ENCODE measurements around the gene CRK.
"Not testable (repeated sequence)": the region's sequence is repeated elsewhere in the genome, so short reads cannot be mapped to it uniquely, and the experiment has no call there.

CRK gene

GRCh38 chr17:1379930-1380313, 76.1 kb downstream of the CRK start:
- no peak for DNase-seq

GRCh38 chr17:1379208-1379929, 76.7 kb downstream of the CRK start:
- no peak for DNase-seq

GRCh38 chr17:1378476-1378860, 77.6 kb downstream of the CRK start:
- not testable (repeated sequence) for DNase-seq

DNA sequence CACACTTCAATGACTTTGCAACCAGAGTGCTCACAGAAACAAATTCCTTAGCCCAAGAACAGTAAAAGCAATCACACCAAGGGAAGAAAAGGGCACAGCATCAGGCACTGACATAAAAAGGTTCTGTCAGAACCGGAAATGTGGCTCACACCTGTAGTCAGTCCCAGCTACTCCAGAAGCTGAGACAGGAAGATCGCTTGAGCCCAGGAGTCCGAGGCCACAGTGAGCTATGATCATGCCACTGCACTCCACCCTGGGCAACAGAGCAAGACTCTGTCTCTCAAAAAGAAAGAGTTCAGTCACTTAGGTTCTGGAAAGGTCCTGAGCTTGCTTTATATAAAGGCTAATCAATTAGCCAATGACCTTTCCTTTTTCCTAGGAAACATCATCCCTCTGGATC, 78.7 kb downstream of the CRK start:
- no peak for DNase-seq

DNA sequence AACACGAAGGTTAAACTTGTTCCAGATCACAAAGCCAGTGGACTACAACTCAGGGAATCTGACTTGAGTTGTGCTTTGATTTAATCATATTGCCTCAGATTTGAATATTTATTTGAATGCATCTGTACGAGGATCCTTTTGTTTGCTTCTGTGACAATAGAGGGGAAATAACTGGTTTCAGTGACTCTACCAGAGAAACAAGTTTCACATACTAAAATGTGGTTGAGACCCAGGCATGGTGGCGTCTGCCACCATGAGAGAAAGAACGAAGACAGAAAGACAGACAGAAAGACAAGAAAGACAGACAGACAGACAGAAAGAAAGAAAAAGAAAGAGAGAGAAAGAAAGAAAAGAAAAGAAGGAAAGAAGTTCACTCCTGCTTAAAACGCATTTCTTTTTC, 80.0 kb downstream of the CRK start:
- DNase-seq, result no peak

DNA sequence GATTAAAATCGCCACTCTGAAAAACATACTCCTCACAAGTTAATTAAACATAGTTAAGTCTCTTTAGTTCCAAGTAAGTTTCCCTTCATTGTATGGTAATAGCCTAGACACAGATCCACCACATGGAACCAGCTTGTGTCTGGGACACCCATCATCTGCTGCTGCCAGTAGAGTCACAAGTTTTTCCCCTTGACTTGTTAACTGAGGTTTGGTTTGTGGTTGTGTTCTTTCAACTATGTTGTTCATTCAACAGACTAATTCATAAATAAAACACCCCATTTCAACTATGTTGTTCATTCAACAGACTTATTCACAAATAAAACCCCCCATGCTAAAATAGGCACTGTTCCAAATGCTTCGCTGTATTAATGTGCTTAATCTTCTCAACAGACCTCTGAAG, 80.4 kb downstream of the CRK start:
- no peak for DNase-seq

DNA sequence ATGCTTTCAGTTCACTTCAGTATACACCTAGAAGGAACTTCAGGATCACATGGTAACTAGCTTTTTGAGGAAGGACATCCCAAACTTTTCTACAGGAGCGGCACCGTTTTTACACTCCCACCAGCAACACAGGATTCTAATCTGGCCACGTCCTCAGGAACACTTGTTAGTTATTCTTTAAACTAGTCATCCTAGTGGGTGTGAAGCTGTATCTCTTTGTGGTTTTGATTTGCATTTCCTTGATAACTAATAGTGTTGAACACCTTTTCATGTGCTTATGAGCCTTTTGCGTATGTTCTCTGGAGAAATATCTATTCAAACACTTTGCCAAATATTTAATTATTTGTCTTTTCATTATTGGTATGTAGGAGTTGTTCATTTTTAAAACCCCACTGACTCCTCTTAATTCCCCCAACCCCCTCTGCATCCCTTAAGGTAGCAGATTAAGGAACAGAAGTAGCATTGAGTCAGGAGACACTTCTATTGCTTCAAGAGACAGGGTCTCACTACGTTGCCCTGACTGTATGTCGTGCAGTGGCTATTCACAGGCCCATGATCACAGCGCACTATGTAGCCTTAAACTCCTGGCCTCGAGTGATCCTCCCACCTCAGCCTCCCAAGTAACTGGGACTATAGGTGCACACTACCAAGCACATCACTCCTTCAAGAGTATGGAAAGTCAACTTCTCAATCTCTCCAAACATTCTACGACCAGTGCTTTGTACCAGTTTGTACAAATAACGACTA, 81.4 kb downstream of the CRK start:
- DNase-seq, result no peak

GRCh38 chr17:1373707-1374237, 82.3 kb downstream of the CRK start:
- no peak for DNase-seq

GRCh38 chr17:1372618-1373017, 83.4 kb downstream of the CRK start:
- no peak for DNase-seq

DNA sequence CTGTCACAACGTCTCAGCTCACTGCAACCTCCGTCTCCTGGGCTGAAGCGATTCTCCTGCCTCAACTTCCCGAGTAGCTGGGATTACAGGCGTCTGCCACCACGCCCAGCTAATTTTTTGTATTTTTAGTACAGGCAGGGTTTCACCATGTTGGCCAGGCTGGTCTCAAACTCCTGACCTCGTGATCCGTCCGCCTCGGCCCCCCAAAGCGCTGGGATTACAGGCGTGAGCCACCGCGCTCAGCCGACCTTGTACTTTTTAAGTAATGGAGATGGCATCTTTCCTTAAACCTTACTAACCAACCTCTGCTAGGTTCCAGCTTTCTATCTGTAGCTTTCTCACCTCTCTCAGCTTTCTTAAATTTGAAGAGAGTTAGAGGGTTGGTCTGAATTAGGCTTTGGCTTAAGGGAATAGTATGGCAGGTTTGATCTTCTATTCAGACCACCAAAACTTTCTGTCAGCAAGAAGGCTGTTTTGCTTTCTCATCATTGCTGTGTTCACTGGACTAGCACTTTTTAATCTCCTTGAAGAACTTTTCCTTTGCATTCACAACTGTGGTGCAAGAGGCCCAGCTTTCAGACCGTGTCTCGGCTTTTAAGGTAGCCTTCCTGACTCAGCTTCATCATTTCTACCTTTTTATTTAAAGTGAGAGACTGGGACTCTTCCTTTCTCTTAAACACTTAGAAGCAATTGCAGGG, 84.0 kb downstream of the CRK start:
- DNase-seq, result no peak
